HL-60 (cell line): ENCODE measurements around the gene RXRG.

Source experiments
- CTCF ChIP-seq: IDR thresholded peaks from one replicate; pipeline ENCODE4 v1.5.1; 2011; ENCODE audit warnings: low read length, control low read depth, inconsistent platforms; ENCODE audit not compliant: insufficient read depth
- GABPA ChIP-seq: IDR thresholded peaks from 2 replicates; pipeline ENCODE4 v1.6.1; 2012; ENCODE audit warnings: low read depth
- REST ChIP-seq: IDR thresholded peaks from 2 replicates; pipeline ENCODE4 v1.6.1; 2012; ENCODE audit warnings: low read depth; ENCODE audit not compliant: insufficient replicate concordance

GRCh38 chr1:165483412-165483811, 38.5 kb upstream of the RXRG start:
- TF ChIP-seq CTCF (no peak), REST (no peak), GABPA (no peak)
